C4-2B (cell line): ENCODE data around the gene OR6C75.
"Not testable (repeated sequence)": the region's sequence is repeated elsewhere in the genome, so short reads cannot be mapped to it uniquely, and the experiment has no call there.

ENCODE experiments used
- H3K27ac ChIP-seq: fragments of 450-650 bp; 2 replicates; pipeline ENCODE4 v1.5.1; 2017
- CTCF ChIP-seq: fragments of 450-650 bp; conservative IDR thresholded peaks from 2 replicates; pipeline ENCODE4 v1.5.1; 2017; ENCODE audit warnings: mild to moderate bottlenecking
- ZFX ChIP-seq: fragments of 450-650 bp; IDR thresholded peaks from 2 replicates; pipeline ENCODE4 v1.6.1; 2017

OR6C75 gene

GRCh38 chr12:55362675-55363074 lies at the start of gene OR6C75:
OR6C75 (plus strand) TSS chr12:55362975; CDS start chr12:55365111, 2,136 bp downstream.
- H3K27ac ChIP-seq, result no peak within 1 kb of the TSS

DNA sequence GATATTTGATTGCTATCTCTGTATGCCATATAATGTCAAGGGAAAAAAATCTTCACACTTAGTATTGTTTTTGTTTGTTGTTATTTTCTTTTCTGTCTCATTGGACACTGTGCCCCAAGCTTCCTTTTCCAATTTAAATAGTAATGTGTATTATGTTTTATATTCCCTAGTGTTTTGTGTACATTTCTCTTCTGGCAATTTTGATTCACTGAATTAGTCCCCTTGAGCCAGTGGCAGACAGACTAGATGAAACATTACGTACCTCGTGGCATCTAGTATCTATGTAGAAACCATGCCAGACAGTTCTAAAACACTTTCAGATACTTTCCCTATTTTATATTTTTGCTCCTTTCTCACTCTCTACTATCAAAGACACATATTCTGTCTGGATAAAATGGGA lies 48.7 kb upstream of the OR6C75 start, which contains the start of gene OR6C1:
OR6C1 (plus strand) TSS at position 301 of the 400 bp plus-strand sequence. CDS start 6,257 bp downstream, outside the sequence.
- H3K27ac ChIP-seq, result no peak within 1 kb of the TSS
- no peak for TF ChIP-seq ZFX
- TF ChIP-seq CTCF, result no peak

More at GRCh38 chr12:55362675-55363074, at the start of gene OR6C75:
- TF ChIP-seq CTCF, result no peak
- no peak for TF ChIP-seq ZFX

DNA sequence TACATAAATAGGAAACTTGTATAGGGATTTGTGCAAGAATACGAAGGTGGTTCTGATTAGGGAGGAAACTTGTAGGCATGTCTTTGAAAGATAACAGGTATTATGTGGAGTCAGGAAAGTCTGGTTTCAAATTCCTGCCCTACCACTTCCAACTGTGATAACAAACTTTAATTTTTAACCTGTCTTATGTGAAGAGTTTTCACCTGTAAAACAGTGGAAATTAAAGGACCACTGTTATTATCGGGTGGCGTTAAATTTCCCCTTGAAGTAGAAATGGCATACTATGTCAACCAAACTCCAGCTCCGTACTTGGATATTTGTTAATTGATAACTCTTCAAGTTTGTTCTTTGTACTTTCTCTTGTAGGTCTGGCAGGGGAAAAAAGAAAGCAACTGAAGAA lies 42.6 kb upstream of the OR6C75 start:
- TF ChIP-seq ZFX (no peak), CTCF (no peak)
- H3K27ac ChIP-seq, result no peak overlapping the region

GRCh38 chr12:55325801-55326200 lies 37.0 kb upstream of the OR6C75 start:
- not testable (repeated sequence) for H3K27ac ChIP-seq

DNA sequence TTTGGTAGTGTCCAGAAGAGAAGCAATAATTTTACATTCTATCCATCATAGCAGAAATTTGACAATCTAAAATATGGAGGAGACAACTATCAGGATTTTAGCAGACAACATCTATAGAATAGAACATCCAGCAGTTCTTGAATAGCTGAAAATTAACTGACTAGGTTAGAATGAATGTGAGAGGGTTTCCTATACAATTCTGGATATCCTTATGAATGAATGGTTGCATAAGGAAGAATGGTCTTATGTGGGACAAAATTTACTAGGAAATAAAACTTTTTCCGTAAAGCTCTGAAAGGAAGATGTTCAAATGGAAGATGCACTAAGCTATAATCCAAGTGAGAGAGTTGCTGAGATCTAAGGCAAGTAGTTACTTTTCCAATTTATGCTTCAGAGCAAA lies 32.3 kb upstream of the OR6C75 start, which contains the start of gene OR6C3:
OR6C3 (plus strand) TSS at position 301 of the 400 bp plus-strand sequence. CDS start 955 bp downstream, outside the sequence.
- TF ChIP-seq CTCF (no peak), ZFX (no peak)

GRCh38 chr12:55336002-55336401 lies 26.8 kb upstream of the OR6C75 start:
- H3K27ac ChIP-seq, result no peak overlapping the region
- no peak for TF ChIP-seq CTCF
- TF ChIP-seq ZFX, result no peak

More for the DNA sequence above, 32.3 kb upstream of the OR6C75 start, which contains the start of gene OR6C3:
- H3K27ac ChIP-seq, result no peak within 1 kb of the TSS

- H3K27ac ChIP-seq, result not testable (repeated sequence)
Observed at GRCh38 chr12:55355338-55355737, 7.4 kb upstream of the OR6C75 start.

DNA sequence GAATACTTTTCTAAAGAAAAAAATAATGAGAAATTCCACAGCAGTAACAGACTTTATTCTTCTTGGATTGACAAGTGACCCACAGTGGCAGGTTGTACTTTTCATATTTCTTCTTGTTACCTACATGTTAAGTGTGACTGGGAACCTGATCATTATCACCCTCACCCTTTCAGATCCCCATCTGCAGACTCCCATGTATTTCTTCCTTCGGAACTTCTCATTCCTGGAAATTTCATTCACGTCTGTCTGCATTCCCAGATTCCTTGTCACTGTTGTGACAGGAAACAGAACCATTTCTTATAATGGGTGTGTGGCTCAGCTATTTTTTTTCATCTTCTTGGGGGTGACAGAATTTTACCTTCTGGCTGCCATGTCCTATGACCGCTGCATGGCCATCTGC lies 2.3 kb downstream of the OR6C75 start:
- TF ChIP-seq CTCF (no peak), ZFX (no peak)
- H3K27ac ChIP-seq, result no peak overlapping the region

- TF ChIP-seq ZFX (no peak), CTCF (no peak)
Observed at GRCh38 chr12:55372521-55372920, 9.7 kb downstream of the OR6C75 start.

More at GRCh38 chr12:55372521-55372920, 9.7 kb downstream of the OR6C75 start:
- H3K27ac ChIP-seq, result no peak overlapping the region
